Measurements from ENCODE around the gene RAD51B.

Gene RAD51B

DNA sequence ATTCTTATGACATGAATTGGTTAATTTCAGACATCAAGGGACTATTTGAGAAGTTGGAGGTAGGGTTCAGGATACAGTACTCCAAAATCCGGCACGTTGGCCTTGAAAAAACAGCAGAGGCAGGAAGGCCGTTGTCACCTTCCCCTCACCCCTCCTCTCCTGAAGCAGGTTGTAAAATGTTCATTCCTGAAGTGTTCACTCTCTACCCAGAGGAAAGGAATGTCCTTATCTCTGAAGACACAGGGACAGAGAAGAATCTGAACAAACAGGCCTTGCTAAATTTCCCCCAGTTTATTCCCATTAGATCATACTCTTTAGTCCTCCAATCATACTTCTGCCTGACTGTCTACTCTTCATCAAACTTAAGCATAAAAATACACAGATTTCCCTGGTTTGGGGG is 659.7 kb downstream of the RAD51B start:
- no peak for DNase-seq

- DNase-seq, result no peak
Observed at GRCh38 chr14:68482018-68482417, 662.4 kb downstream of the RAD51B start.

DNA sequence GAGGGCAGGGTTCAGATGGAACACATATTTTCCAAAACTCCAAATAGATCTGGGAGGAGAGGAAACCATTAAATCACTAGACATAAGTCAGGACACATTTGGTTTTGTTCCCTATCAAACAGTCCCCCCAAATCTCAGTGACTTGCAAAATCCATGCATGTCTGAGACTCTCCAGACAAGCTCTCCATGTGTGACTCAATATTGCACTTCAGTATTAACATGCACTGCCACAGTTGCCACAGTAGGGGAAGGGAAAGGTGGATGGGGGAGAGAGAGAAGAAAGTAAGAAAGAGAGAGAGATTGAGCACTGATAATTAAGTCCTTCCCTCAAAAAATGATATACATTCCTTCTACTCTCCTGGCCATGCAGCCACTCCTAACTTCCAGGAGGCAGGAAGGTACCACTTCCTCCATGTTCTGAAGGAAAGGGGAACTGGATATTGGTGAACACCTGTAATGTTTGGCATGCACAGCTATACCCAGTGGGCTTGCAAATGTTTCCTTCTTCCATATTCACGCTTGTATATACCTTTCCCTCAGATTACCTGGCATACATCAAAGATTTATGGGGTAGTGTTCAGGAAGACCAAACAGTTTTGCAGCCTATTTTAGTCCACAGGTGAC is 663.3 kb downstream of the RAD51B start:
- DNase-seq, result no peak

- no peak for DNase-seq
Observed at GRCh38 chr14:68486033-68486732, 666.6 kb downstream of the RAD51B start.

DNA sequence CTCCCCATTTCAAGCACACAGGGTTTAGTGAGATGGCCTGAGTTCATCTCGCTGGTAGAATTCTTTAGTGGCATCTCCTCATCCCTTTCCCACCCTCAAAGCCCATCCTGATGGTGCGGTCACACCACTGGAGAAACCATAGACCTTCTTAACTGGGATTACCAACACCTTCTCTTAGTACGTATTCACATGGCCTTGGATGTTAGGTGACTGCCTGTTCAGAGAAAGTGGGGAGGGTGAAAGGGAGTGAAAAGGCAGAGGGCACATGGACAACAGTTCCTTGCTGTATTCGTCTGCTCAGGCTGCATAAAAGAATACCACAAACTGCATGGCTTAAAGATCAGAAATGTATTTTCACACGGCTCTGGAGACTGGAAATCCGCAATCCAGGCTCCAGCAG is 667.2 kb downstream of the RAD51B start:
- DNase-seq, result no peak

- no peak for DNase-seq
Observed at GRCh38 chr14:68487805-68488590, 668.4 kb downstream of the RAD51B start.

DNA sequence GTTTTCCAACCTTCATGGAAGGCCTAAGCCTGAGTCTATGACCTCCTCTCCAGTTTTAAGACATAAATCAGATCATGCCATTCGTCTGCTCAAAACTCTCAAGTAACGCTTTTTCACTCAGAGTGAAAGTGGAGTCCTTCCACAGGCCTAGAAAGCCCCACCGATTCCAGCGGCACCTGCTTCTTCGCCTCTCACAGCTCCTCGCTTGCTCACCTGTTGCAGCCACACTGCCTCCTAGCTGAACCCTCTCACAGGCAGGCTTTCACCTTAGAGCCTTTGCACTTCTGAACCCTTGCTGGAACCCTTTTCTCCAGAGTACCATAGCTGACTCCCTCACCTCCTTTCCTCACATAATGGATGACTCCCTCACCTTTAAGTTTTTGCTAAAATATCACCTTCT is 672.2 kb downstream of the RAD51B start:
- DNase-seq, result no peak

- DNase-seq, result no peak
Observed at GRCh38 chr14:68492381-68493151, 673.0 kb downstream of the RAD51B start.

- DNase-seq, result no peak
Observed at GRCh38 chr14:68493152-68493911, 673.8 kb downstream of the RAD51B start.

DNA sequence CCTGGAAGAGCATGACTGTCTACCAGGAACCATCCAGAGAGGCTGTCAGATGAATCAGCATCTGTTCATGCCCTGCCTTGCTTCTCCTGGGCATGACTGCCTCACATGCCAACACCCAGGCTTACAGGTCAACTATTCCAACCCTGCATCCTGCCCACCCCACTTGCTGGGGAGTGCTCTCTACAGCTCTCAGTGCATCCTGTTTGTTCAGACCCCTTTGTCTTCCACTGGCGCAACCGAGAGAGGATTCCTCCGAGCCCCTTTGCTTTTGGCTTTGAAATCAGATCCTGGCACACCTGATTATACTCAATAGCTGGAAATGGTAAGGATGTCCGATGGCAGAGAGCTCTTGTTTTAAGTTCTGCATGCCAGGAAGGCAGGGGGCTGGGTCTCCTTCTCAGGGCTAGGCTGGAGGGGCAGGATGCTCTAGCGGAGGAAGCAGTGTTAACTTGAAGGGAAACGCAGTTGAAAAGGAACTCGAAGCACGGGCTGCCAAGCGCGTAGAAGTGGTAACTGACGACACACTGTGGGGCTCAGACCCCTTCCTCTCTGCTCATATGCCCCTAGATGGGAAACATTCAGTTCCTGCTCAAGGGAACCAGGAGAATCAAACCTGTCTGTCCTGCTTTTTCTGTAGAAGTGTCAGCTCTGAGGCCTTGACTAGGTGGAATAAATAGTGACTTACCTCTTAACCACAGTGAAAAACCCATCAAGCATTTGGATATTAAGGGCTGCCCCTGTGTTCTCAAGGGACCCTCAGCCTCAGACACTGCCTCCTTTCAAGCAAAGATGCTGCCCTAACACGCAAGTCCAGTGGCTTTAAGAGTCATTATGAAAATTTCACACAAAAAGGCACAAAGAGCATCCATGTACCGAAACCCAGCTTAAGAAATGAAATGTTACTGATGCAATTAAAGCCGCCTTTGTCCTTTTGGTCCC is 675.8 kb downstream of the RAD51B start:
- DNase-seq, result no peak

GRCh38 chr14:68497011-68497410 is 677.4 kb downstream of the RAD51B start:
- DNase-seq, result no peak

- no peak for DNase-seq
Observed at GRCh38 chr14:68499451-68499850, 679.9 kb downstream of the RAD51B start.

- DNase-seq, result no peak
Observed at GRCh38 chr14:68501171-68501570, 681.6 kb downstream of the RAD51B start.

DNA sequence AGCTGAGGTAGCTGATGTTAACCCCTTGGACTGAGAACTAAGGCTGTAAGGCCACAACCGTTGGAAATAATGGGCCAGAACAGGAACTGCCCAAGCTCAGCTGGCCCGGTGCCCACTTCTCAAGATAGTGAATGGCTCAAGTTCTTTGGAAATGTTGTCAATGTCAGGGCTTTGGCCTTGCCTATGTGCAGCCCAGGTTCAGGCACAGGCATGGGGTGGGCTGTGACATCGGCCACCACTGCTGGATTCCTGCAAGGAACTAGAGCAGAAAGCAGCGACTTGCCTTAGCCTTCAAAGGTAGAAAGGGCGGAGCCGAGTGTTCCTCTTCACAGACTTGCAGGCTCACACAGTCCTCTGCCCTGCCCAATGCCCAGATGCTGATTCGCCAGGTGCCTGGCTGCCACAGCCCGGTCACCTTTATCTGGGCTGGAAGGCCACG is 682.1 kb downstream of the RAD51B start:
- no peak for DNase-seq

DNA sequence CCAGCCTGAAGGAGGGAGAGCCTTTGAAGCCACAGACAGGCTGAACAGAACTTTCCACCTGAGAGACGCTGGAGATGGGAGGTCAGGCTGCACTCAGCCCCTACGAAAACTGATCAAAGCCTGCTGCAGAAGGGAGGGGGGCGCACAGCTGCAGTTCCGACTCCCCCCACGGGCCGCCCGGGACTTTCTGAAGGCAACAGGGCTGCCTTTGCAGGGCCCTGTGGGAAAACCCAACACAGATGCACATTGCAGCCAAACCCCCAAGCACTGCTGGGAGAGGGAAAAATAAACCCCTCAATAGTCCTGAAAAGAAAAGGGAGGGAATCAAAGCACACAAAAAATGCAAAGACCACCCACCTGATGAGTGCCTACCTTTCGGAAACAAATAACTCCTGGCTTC is 682.7 kb downstream of the RAD51B start:
- DNase-seq, result no peak

DNA sequence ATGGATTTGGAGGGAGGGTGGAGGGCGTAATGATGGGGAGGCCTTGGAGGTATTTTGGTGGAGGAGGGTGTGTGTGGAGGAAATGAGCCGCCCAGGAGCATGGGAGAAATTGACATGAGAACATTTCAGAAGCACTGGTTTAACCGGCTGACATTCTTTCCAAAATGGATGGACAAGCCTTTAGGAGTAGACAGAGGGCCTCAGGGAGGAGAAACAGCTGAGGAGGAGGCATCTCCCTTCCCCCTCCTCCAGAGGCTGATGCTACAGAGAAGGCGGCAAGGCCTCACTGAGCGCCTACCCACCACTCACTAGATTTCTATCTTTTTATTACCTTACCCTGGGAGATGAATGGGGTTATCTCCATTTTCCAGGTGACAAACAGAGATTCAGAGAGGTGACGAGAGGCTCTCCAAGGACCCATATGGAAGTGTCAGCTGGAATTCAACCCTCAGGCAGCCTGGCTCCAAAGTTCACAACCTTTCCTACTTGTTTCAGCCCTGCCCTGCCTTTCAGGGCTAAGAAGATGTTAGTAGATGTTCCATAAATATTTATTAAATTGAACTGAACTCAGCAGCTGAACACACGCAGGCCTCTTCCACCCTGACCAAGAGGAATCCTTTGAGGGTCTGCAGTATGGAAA is 683.7 kb downstream of the RAD51B start:
- no peak for DNase-seq

DNA sequence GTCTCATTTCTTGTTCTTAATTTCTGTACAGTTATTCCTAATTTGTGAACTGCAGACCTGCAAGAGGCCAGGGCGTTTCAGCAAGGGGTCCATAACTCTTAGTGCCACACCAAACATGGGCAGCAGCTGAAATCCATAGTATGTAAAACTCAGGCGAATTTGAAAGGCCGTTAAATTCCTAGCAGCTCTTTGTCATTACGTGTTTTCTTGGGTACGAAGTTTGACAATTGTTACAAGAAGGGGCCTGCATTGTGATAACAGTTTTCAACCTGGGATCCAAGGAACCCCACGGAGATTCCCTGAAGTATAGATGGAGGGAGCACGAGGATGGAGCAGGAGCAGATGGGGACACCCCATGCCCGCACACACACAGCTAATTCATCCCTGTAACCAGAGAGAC is 685.3 kb downstream of the RAD51B start:
- DNase-seq, result no peak

DNA sequence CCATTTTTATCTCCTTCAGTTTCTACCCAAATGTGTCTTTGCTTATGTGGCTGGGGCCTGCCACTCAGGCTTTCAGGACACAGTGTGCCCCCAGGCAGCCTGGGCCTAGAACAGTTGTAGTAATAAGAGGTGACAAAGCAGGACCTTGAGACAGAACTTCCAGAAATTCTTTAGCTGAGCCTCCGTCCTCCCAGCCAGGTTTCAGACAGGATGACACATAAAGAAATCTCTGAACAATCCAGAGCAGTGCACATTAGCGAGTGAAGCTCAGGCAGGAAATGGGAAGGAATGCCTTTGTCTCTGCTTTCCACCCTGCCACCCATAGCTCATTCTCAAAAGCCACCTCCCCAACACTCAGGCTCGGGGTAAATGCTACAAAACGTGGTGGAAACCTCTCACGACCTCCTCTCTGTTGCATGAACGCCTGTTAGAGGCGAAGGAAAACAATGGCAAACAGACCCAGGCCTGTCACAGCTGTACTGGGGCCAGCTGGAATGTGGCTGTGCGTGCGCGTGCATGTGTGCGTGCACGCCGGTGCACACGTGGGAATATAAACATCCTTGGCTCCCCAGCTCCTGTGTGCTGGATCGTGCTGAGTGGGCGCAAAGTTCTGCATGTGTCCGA is 686.6 kb downstream of the RAD51B start:
- DNase-seq, result no peak

- DNase-seq, result no peak
Observed at GRCh38 chr14:68506645-68507419, 687.3 kb downstream of the RAD51B start.

Data from activated CD4-positive, alpha-beta T cell treated with anti-CD3 and anti-CD28 coated beads for 1 hour (primary cell).